ENCODE measurements around the gene COL28A1.

DNA sequence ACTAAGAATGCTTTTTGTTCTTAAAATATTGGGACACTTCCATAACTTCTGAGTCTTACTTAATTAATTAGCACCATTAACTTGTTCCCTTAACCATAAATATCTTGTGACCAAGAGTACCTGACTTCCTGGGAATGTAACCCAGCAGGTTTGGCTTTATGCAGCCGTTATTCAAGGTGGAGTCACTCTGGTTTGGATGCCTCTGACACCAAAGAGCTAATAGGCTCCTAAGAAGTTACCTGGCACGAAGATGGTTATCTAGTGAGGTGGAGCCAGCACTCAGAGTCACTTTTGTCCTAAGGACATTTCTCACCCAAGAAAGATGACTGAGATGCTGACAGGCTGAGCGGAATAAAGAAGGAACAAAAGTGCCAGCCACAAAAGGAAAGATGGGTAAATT, 181.0 kb downstream of the COL28A1 start:
- TF ChIP-seq CTCF (IDR thresholded peaks at IDR 0.05) = no peak
- no peak for TF ChIP-seq POLR2A (IDR thresholded peaks at IDR 0.05; ENCODE audit: low read depth)
- TF ChIP-seq POLR2AphosphoS5 (IDR thresholded peaks at IDR 0.05) = no peak
